Kasumi-1 (cell line): Measurements from ENCODE around the gene IGFBP1.

Experiments
- DNase-seq, 2 experiments: peaks; one replicate each; lab custom pipeline; 2025; lab: John Stamatoyannopoulos, UW

The IGFBP1 gene

GRCh38 chr7:45938626-45939302, 50.5 kb downstream of the IGFBP1 start:
- no peak for DNase-seq

- DNase-seq: no peak
These were observed 51.3 kb downstream of the IGFBP1 start for GRCh38 chr7:45939574-45939973.

- DNase-seq: peak; percentile 86 to 93
These were observed 52.0 kb downstream of the IGFBP1 start for GRCh38 chr7:45940237-45940781.

GRCh38 chr7:45940939-45941338, 52.7 kb downstream of the IGFBP1 start:
- DNase-seq: no peak
